Mesenchymal stem cell (in vitro differentiated cells and primary cell): ENCODE measurements around the gene WWOX.
A peak's percentile ranks its signal among the peaks of the same experiment; 100 is the strongest.

ENCODE experiments used
- DNase-seq: peaks from one replicate; pipeline ENCODE4 v3.0.0-alpha.2; 2013
- H2AFZ ChIP-seq: one replicate; pipeline ENCODE4 v1.6.1; 2013; ENCODE audit warnings: low read depth, mild to moderate bottlenecking, control low read depth, inconsistent platforms, low read length, moderate library complexity
- H2AK5ac ChIP-seq: 2 replicates; pipeline ENCODE4 v1.6.1; 2013; ENCODE audit warnings: low read length, moderate library complexity, mild to moderate bottlenecking, inconsistent platforms; ENCODE audit not compliant: severe bottlenecking
- H2BK120ac ChIP-seq: one replicate; pipeline ENCODE4 v1.6.1; 2013; ENCODE audit warnings: low read depth, mild to moderate bottlenecking, inconsistent platforms, low read length, moderate library complexity
- H2BK12ac ChIP-seq, 2 experiments: one replicate each; pipeline ENCODE4 v1.6.1; 2013; ENCODE audit warnings: inconsistent platforms in 2 of 2, low read length in 2 of 2, mild to moderate bottlenecking in 2 of 2, moderate library complexity in 2 of 2, control low read depth in 1 of 2
- H2BK15ac ChIP-seq: one replicate; pipeline ENCODE4 v1.6.1; 2013; ENCODE audit warnings: mild to moderate bottlenecking, low read depth, inconsistent platforms; ENCODE audit not compliant: poor library complexity, severe bottlenecking
- H2BK5ac ChIP-seq: 2 replicates; pipeline ENCODE4 v1.6.1; 2013; ENCODE audit warnings: low read depth, mild to moderate bottlenecking, low read length, control low read depth, inconsistent platforms; ENCODE audit not compliant: poor library complexity, severe bottlenecking
- H3K14ac ChIP-seq, 2 experiments: one replicate each; pipeline ENCODE4 v1.6.1; 2013; ENCODE audit warnings: inconsistent platforms in 2 of 2, low read length in 2 of 2, control low read depth in 1 of 2, mild to moderate bottlenecking in 1 of 2, moderate library complexity in 1 of 2
- H3K18ac ChIP-seq, 2 experiments: one replicate each; pipeline ENCODE4 v1.6.1; 2013; ENCODE audit warnings: inconsistent platforms in 2 of 2, low read length in 2 of 2, control low read depth in 1 of 2, low read depth in 1 of 2, mild to moderate bottlenecking in 1 of 2
- H3K23ac ChIP-seq, 2 experiments: one replicate each; pipeline ENCODE4 v1.6.1; 2013; ENCODE audit warnings: inconsistent platforms in 2 of 2, low read length in 2 of 2, mild to moderate bottlenecking in 2 of 2, moderate library complexity in 2 of 2, control low read depth in 1 of 2
- H3K27ac ChIP-seq: 2 replicates; pipeline ENCODE4 v1.5.1; 2013; ENCODE audit warnings: mild to moderate bottlenecking, moderate library complexity, low read length, control low read depth, inconsistent platforms; ENCODE audit not compliant: poor library complexity, severe bottlenecking
- H3K27me3 ChIP-seq, 2 experiments: 2 replicates each; pipeline versions ENCODE4 v1.6.1 to v1.7.0; 2013; ENCODE audit warnings: low read length in 2 of 2, mild to moderate bottlenecking in 2 of 2, moderate library complexity in 2 of 2, control low read depth in 1 of 2, inconsistent platforms in 1 of 2; ENCODE audit not compliant: control insufficient read depth in 1 of 2, insufficient read depth in 1 of 2
- H3K36me3 ChIP-seq, 2 experiments: 2 replicates each; pipeline versions ENCODE4 v1.6.1 to v1.7.0; 2013; ENCODE audit warnings: low read length in 2 of 2, control low read depth in 1 of 2, inconsistent platforms in 1 of 2, low read depth in 1 of 2, mild to moderate bottlenecking in 1 of 2; ENCODE audit not compliant: insufficient read depth in 2 of 2, control insufficient read depth in 1 of 2
- H3K4ac ChIP-seq, 2 experiments: one replicate each; pipeline ENCODE4 v1.6.1; 2013; ENCODE audit warnings: inconsistent platforms in 2 of 2, low read length in 2 of 2, mild to moderate bottlenecking in 2 of 2, moderate library complexity in 2 of 2, control low read depth in 1 of 2, low read depth in 1 of 2
- H3K4me1 ChIP-seq: 2 replicates; pipeline ENCODE4 v1.6.1; 2013; ENCODE audit warnings: low read depth, low read length, control low read depth; ENCODE audit not compliant: control insufficient read depth, insufficient read depth
- H3K4me2 ChIP-seq: 2 replicates; pipeline ENCODE4 v1.6.1; 2013; ENCODE audit warnings: low read length, mild to moderate bottlenecking, inconsistent platforms; ENCODE audit not compliant: poor library complexity, severe bottlenecking
- H3K4me3 ChIP-seq, 2 experiments: 2 replicates each; pipeline versions ENCODE4 v1.5.1 to v1.7.0; 2013; ENCODE audit warnings: low read length in 2 of 2, mild to moderate bottlenecking in 2 of 2, control low read depth in 1 of 2, low read depth in 1 of 2; ENCODE audit not compliant: insufficient read depth in 1 of 2
- H3K79me1 ChIP-seq: replicated peaks from 2 replicates; pipeline ENCODE4 v1.6.1; 2013; ENCODE audit warnings: mild to moderate bottlenecking, control low read depth, low read length, inconsistent platforms; ENCODE audit not compliant: poor library complexity, severe bottlenecking
- H3K9ac ChIP-seq: 2 replicates; pipeline ENCODE4 v1.7.0; 2013; ENCODE audit warnings: mild to moderate bottlenecking, low read length, moderate library complexity
- H3K9me3 ChIP-seq: 2 replicates; pipeline ENCODE4 v1.7.0; 2013; ENCODE audit warnings: mild to moderate bottlenecking, low read length; ENCODE audit not compliant: control insufficient read depth
- H4K8ac ChIP-seq: one replicate; pipeline ENCODE4 v1.6.1; 2013; ENCODE audit warnings: inconsistent platforms, mild to moderate bottlenecking, low read length, moderate library complexity
- H4K91ac ChIP-seq: one replicate; pipeline ENCODE4 v1.6.1; 2013; ENCODE audit warnings: mild to moderate bottlenecking, low read length, inconsistent platforms
- WGBS: methylation state at CpG from one replicate; pipeline ENCODE4 v1.1.7; 2013; ENCODE audit warnings: mixed read lengths; 5-methylcytosine and 5-hydroxymethylcytosine counted together

The WWOX gene

DNA sequence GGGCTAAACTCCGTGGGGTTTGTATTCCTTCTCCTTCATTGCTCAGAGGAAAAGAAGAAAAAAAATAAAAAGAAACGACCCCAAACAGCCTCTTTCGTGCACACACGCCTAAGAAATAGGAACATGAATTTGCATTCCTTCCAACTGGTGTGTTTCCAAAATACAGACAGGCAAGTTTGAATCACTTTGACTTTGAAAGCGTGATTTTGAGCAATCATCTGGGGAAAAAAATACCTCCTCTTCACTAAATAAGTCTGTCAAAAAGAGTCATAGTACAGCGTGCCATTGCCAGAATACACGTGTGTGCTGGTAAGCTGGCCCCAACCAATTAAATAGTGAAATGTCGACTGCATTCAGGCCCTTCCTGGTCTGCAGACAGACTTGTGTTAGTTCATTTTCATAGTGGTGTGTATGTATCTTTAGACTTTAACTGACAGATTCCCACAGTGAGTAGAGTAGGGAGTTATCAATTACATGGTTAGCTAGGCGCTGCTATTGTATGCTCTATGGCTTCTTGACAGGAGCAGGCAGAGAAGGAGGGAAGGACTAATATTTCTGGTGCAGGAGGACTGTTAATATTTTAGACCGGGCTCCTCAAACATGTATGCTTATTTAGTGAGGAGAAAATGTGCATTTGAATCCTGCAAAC, 882.8 kb downstream of the WWOX start:
- H2BK120ac ChIP-seq = no peak overlapping the region
- H4K8ac ChIP-seq = no peak overlapping the region
- no peaks in the 10 kb centered on the region for H3K79me1 ChIP-seq
- H3K4me2 ChIP-seq = no peak overlapping the region
- H3K27ac ChIP-seq = no peak overlapping the region
- H3K14ac ChIP-seq = no peak overlapping the region
- no peak overlapping the region for H3K23ac ChIP-seq
- no peaks in the 10 kb centered on the region for H3K36me3 ChIP-seq
- no peaks in the 10 kb centered on the region for H3K4me1 ChIP-seq
- DNase-seq = no peak
- no peak overlapping the region for H2BK15ac ChIP-seq
- no peak overlapping the region for H4K91ac ChIP-seq
- H3K4me3 ChIP-seq = no peak overlapping the region
- no peak overlapping the region for H3K9ac ChIP-seq
- no peak overlapping the region for H2AK5ac ChIP-seq
- H3K18ac ChIP-seq = no peak overlapping the region
- H3K27me3 ChIP-seq = no peaks in the 10 kb centered on the region
- no peak overlapping the region for H2AFZ ChIP-seq
- no peak overlapping the region for H3K4ac ChIP-seq
- no peaks in the 10 kb centered on the region for H3K9me3 ChIP-seq
- no peak overlapping the region for H2BK12ac ChIP-seq
- 78% methylated on average over 10 of the region's 10 CpGs for WGBS
- no peak overlapping the region for H2BK5ac ChIP-seq

GRCh38 chr16:78984324-78984723, 884.9 kb downstream of the WWOX start:
- Histone ChIP-seq H3K4ac (no peak overlapping the region), H3K18ac (no peak overlapping the region), H2BK5ac (no peak overlapping the region), H3K23ac (no peak overlapping the region), H4K8ac (no peak overlapping the region), H3K4me3 (no peak overlapping the region), H4K91ac (no peak overlapping the region), H2BK120ac (no peak overlapping the region), H3K9me3 (no peaks in the 10 kb centered on the region), H2AFZ (no peak overlapping the region), H2BK12ac (no peak overlapping the region), H2AK5ac (no peak overlapping the region), H3K79me1 (no peaks in the 10 kb centered on the region), H3K14ac (no peak overlapping the region), H3K9ac (no peak overlapping the region), H3K4me2 (no peak overlapping the region), H3K4me1 (no peaks in the 10 kb centered on the region), H2BK15ac (no peak overlapping the region), H3K36me3 (no peaks in the 10 kb centered on the region), H3K27ac (no peak overlapping the region), H3K27me3 (no peaks in the 10 kb centered on the region)
- peak; percentile 2 for DNase-seq
- WGBS = 36% methylated on average over 2 of the region's 3 CpGs

DNA sequence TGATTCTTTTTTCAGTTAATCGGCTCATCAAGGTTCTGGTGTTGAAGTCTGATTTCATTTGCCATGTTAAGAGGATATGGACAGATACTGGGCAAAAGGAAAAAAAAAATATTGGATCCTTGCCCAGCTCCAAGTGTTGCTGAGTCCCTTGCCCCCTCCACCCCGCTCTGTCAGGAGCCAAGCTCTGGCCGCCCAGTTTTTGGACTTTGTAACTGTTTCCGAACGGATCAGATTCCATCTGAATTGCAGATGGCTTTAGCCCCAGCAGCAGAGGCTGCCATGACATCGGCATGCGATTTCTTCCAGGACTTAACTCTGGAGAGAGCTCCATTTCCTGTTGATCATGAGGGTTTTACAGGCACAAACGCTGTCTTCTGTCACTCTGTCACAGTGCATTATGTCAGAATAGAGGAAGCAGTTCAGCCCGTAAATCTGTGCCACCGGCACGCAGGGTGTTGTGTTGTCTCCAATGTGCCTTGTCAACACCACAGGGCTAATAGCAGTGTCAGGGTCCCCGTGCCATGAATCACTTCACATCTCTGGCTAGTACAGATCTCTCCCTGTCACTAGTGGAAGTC, 885.5 kb downstream of the WWOX start:
- Histone ChIP-seq H3K27ac (no peak overlapping the region), H3K36me3 (no peaks in the 10 kb centered on the region), H3K4me2 (no peak overlapping the region), H3K14ac (no peak overlapping the region), H2AK5ac (no peak overlapping the region), H2BK15ac (no peak overlapping the region), H3K27me3 (no peaks in the 10 kb centered on the region), H2BK120ac (no peak overlapping the region), H3K9me3 (no peaks in the 10 kb centered on the region), H2BK12ac (no peak overlapping the region), H3K79me1 (no peaks in the 10 kb centered on the region), H3K4me3 (peak overlapping the region in 1 of 2 experiments; percentile 44), H2BK5ac (no peak overlapping the region), H3K9ac (no peak overlapping the region), H3K4me1 (no peaks in the 10 kb centered on the region), H3K4ac (no peak overlapping the region), H2AFZ (no peak overlapping the region), H3K23ac (no peak overlapping the region), H4K91ac (no peak overlapping the region), H3K18ac (no peak overlapping the region), H4K8ac (no peak overlapping the region)
- peak; percentile 16 for DNase-seq
- 15% methylated on average over 12 of the region's 12 CpGs for WGBS

GRCh38 chr16:78985716-78986605, 886.5 kb downstream of the WWOX start:
- WGBS = 69% methylated on average over 13 of the region's 13 CpGs
- no peaks in the 10 kb centered on the region for H3K27me3 ChIP-seq
- no peak overlapping the region for H3K4me2 ChIP-seq
- no peak overlapping the region for H2AFZ ChIP-seq
- no peak overlapping the region for H3K27ac ChIP-seq
- H3K4ac ChIP-seq = no peak overlapping the region
- no peak overlapping the region for H3K14ac ChIP-seq
- H2BK5ac ChIP-seq = no peak overlapping the region
- H2BK15ac ChIP-seq = no peak overlapping the region
- H3K18ac ChIP-seq = no peak overlapping the region
- peak; percentile 6 for DNase-seq
- no peak overlapping the region for H2AK5ac ChIP-seq
- H3K4me3 ChIP-seq = no peak overlapping the region
- no peaks in the 10 kb centered on the region for H3K79me1 ChIP-seq
- no peaks in the 10 kb centered on the region for H3K36me3 ChIP-seq
- no peak overlapping the region for H3K9ac ChIP-seq
- H4K8ac ChIP-seq = no peak overlapping the region
- no peak overlapping the region for H2BK12ac ChIP-seq
- H2BK120ac ChIP-seq = no peak overlapping the region
- H4K91ac ChIP-seq = no peak overlapping the region
- no peak overlapping the region for H3K23ac ChIP-seq
- H3K9me3 ChIP-seq = no peaks in the 10 kb centered on the region
- no peaks in the 10 kb centered on the region for H3K4me1 ChIP-seq
